Measurements from ENCODE around the gene MRPL23. TPM values are rescaled to one million over a fixed set of nuclear protein-coding genes. Genes with fewer than 3 reads are reported as not detected.

The MRPL23 gene
- total and polyA plus RNA-seq, 4 donors: 33.0 to 83.9 (median 67.6) TPM

GRCh38 chr11:1931341-1932104 is 15.6 kb upstream of the MRPL23 start:
- H3K27ac ChIP-seq (ENCODE audit: low read depth in 1 of 2, low read length in 2 of 2): no peak overlapping the region
- TF ChIP-seq SP1 (IDR thresholded peaks at IDR 0.05) (no peak), TAF1 (conservative IDR thresholded peaks at IDR 0.05) (no peak), YY1 (IDR thresholded peaks at IDR 0.05) (no peak), FOXA2 (IDR thresholded peaks at IDR 0.05) (no peak), CTCF (IDR thresholded peaks at IDR 0.05; ENCODE audit: low read depth, low read length, missing input control) (no peak), ATF3 (IDR thresholded peaks at IDR 0.05) (no peak), FOXA1 (IDR thresholded peaks at IDR 0.05) (no peak), GABPA (IDR thresholded peaks at IDR 0.05 in 1 of 2, conservative IDR thresholded peaks at IDR 0.05 in 1 of 2) (no peak), ZBTB33 (IDR thresholded peaks at IDR 0.05) (no peak), NR2F2 (IDR thresholded peaks at IDR 0.05) (no peak), RXRA (IDR thresholded peaks at IDR 0.05) (no peak), REST (IDR thresholded peaks at IDR 0.05) (no peak), MAX (IDR thresholded peaks at IDR 0.05) (no peak), RAD21 (IDR thresholded peaks at IDR 0.05) (no peak), HNF4G (IDR thresholded peaks at IDR 0.05) (no peak), EGR1 (IDR thresholded peaks at IDR 0.05; ENCODE audit: low read depth in 2 of 2) (no peak), HNF4A (conservative IDR thresholded peaks at IDR 0.05) (no peak)
- H3K9ac ChIP-seq (ENCODE audit: low read depth in 1 of 2, low read length in 2 of 2): no peak overlapping the region
- H3K27me3 ChIP-seq (ENCODE audit: control insufficient read depth in 4 of 4, insufficient read depth in 4 of 4, low read length in 3 of 4): no peaks in the 10 kb centered on the region
- 70% methylated on average over 18 of the region's 18 CpGs for WGBS
- no peaks in the 10 kb centered on the region for H3K9me3 ChIP-seq (ENCODE audit: control insufficient read depth in 4 of 4, low read length in 3 of 4)
- no peaks in the 10 kb centered on the region for H3K36me3 ChIP-seq (ENCODE audit: control insufficient read depth in 4 of 4, insufficient read depth in 3 of 4, low read depth in 1 of 4, low read length in 3 of 4)
- DNase-seq (ENCODE audit: low spot score): no peak
- H3K4me1 ChIP-seq (ENCODE audit: control insufficient read depth in 4 of 4, insufficient read depth in 4 of 4, low read length in 3 of 4): no peaks in the 10 kb centered on the region
- H3K4me3 ChIP-seq (ENCODE audit: low read depth in 1 of 3, low read length in 3 of 3): no peak overlapping the region

All from liver (tissue), 9 donors.